ENCODE measurements around the gene TMUB2. TPM values are rescaled to one million over a fixed set of nuclear protein-coding genes. Genes with fewer than 3 reads are reported as not detected.

TMUB2 gene
- total RNA-seq, 2 experiments from 2014 or later: 21.8 to 21.9 TPM

Small RNA genes within 50 kb of the gene (microRNA-seq; reads per million reads assigned to microRNA genes)
- gene MIR6782 (ENCODE audit: borderline microRNAs expressed, borderline number of aligned reads, borderline replicate concordance): not detected

Other genes with a start within 250 kb of the TMUB2 start
- under 1 TPM in 1 of 2 experiments, not detected in 1; 0.90 TPM for gene PPY, start 244.5 kb upstream of the TMUB2 start, total RNA-seq
- gene PYY, start 233.0 kb upstream of the TMUB2 start, total RNA-seq: not detected
- gene NAGS, start 182.3 kb upstream of the TMUB2 start, total RNA-seq: 1 to 10 TPM; 1.5 to 1.7 TPM
- 10 to 100 TPM; 27.6 to 28.2 TPM for gene TMEM101, start 172.0 kb upstream of the TMUB2 start, total RNA-seq
- 10 to 100 TPM; 76.8 to 81.8 TPM for gene LSM12, start 120.3 kb upstream of the TMUB2 start, total RNA-seq
- 10 to 100 TPM; 20.7 to 21.9 TPM for gene G6PC3, start 116.2 kb upstream of the TMUB2 start, total RNA-seq
- gene HDAC5, start 63.3 kb upstream of the TMUB2 start, total RNA-seq: 10 to 100 TPM; 18.0 to 19.0 TPM
- gene HROB, start 45.0 kb upstream of the TMUB2 start, total RNA-seq: 10 to 100 TPM; 17.9 to 19.8 TPM
- gene ASB16, start 16.3 kb upstream of the TMUB2 start, total RNA-seq: under 1 TPM in 1 of 2 experiments, not detected in 1; 0.19 TPM
- 10 to 100 TPM; 63.4 to 69.7 TPM for gene ATXN7L3, start 12.9 kb downstream of the TMUB2 start, total RNA-seq
- gene UBTF, start 32.7 kb downstream of the TMUB2 start, total RNA-seq: 100 to 1,000 TPM; 112 to 118 TPM
- not detected for gene SLC4A1, start 81.2 kb downstream of the TMUB2 start, total RNA-seq
- gene RUNDC3A, start 121.6 kb downstream of the TMUB2 start, total RNA-seq: not detected
- gene SLC25A39, start 137.9 kb downstream of the TMUB2 start, total RNA-seq: 100 to 1,000 TPM; 121 to 122 TPM
- 10 to 100 TPM; 59.7 to 62.4 TPM for gene GRN, start 158.3 kb downstream of the TMUB2 start, total RNA-seq
- gene FAM171A2, start 176.9 kb downstream of the TMUB2 start, total RNA-seq: under 1 TPM; 0.19 to 0.21 TPM
- gene ITGA2B, start 202.7 kb downstream of the TMUB2 start, total RNA-seq: 1 to 10 TPM; 1.0 to 1.4 TPM